Loucy (cell line): ENCODE results near the gene PPFIBP1.

Experiments
- H2AFZ ChIP-seq: fragments of 200-600 bp; sonication (generic); 2 replicates; pipeline ENCODE4 v1.6.0; 2016; ENCODE audit warnings: antibody characterized with exemption, mild to moderate bottlenecking, low read length, moderate library complexity
- H3F3A ChIP-seq: fragments of 200-600 bp; 2 replicates; pipeline ENCODE4 v1.6.0; 2016; ENCODE audit warnings: antibody characterized with exemption, low read depth, mild to moderate bottlenecking
- H3K27me3 ChIP-seq: fragments of 200-600 bp; sonication (generic); 2 replicates; pipeline ENCODE4 v1.6.1; 2014; ENCODE audit warnings: low read length, mild to moderate bottlenecking; ENCODE audit not compliant: insufficient read depth, poor library complexity, severe bottlenecking
- H3K36me3 ChIP-seq: fragments of 200-600 bp; sonication (generic); 2 replicates; pipeline ENCODE4 v1.6.1; 2016; ENCODE audit warnings: low read length; ENCODE audit not compliant: insufficient read depth
- H3K4me1 ChIP-seq: fragments of 200-600 bp; sonication (generic); 2 replicates; pipeline ENCODE4 v1.5.1; 2014; ENCODE audit warnings: low read length, mild to moderate bottlenecking; ENCODE audit not compliant: insufficient read depth, poor library complexity, severe bottlenecking
- H3K4me2 ChIP-seq: fragments of 200-600 bp; sonication (generic); 2 replicates; pipeline ENCODE4 v1.6.0; 2014; ENCODE audit warnings: antibody characterized with exemption, low read length, low read depth, mild to moderate bottlenecking; ENCODE audit not compliant: poor library complexity, severe bottlenecking
- H3K4me3 ChIP-seq: fragments of 200-600 bp; sonication (generic); 2 replicates; pipeline ENCODE4 v1.5.1; 2014; ENCODE audit warnings: low read length, mild to moderate bottlenecking, mixed read lengths; ENCODE audit not compliant: poor library complexity, severe bottlenecking
- H3K79me2 ChIP-seq: fragments of 200-600 bp; sonication (generic); 2 replicates; pipeline ENCODE4 v1.6.1; 2014; ENCODE audit warnings: low read length; ENCODE audit not compliant: insufficient read depth
- H3K9ac ChIP-seq: fragments of 200-600 bp; sonication (generic); 2 replicates; pipeline ENCODE4 v1.6.0; 2014; ENCODE audit warnings: mild to moderate bottlenecking, low read depth, low read length, moderate library complexity; ENCODE audit not compliant: poor library complexity, severe bottlenecking
- H3K9me2 ChIP-seq: fragments of 200-600 bp; sonication (generic); replicated peaks from 2 replicates; pipeline ENCODE4 v1.6.1; 2016; ENCODE audit warnings: low read depth, low read length, mixed read lengths
- H3K9me3 ChIP-seq: fragments of 200-600 bp; sonication (generic); 2 replicates; pipeline ENCODE4 v1.6.1; 2014; ENCODE audit warnings: mild to moderate bottlenecking, antibody characterized with exemption, low read length, low read depth; ENCODE audit not compliant: insufficient read depth
- H4K20me1 ChIP-seq: fragments of 200-600 bp; sonication (generic); 2 replicates; pipeline ENCODE4 v1.6.0; 2014; ENCODE audit warnings: antibody characterized with exemption, low read length, mild to moderate bottlenecking; ENCODE audit not compliant: insufficient read depth, poor library complexity, severe bottlenecking
- CTCF ChIP-seq: fragments of 200-600 bp; sonication (generic); conservative IDR thresholded peaks from 2 replicates; pipeline ENCODE4 v1.5.1; 2014; ENCODE audit warnings: mild to moderate bottlenecking, antibody characterized with exemption, low read length
- EZH2phosphoT487 ChIP-seq: fragments of 200-600 bp; IDR thresholded peaks from 2 replicates; pipeline ENCODE4 v1.6.1; 2018; ENCODE audit warnings: antibody characterized with exemption, mild to moderate bottlenecking, moderate library complexity, borderline replicate concordance

Gene PPFIBP1

DNA sequence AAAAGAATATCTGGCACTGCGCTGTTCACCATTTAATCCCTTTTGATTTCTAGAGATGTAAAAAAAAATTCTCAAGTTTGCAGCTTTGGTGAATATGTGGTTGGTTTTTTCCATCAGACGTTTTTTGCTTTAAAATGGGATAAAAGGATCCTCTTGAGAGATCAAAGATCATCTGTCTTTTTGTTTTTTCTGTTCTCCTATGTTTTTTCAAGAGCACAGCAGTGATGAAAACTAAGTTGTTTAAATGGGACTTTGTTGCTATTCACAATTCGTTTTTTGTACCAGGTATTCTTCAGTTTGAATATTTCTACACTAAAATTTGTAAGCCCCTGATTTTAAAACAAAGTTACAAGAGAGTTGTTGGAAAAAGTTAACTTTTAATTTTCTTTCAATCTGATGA is 142.5 kb downstream of the PPFIBP1 start:
- Histone ChIP-seq H3K4me3 (no peak overlapping the region), H3K9me3 (no peaks in the 10 kb centered on the region), H3K36me3 (no peaks in the 10 kb centered on the region), H3K9ac (no peak overlapping the region), H3F3A (no peaks in the 10 kb centered on the region), H4K20me1 (no peaks in the 10 kb centered on the region), H3K4me2 (no peak overlapping the region), H3K9me2 (no peaks in the 10 kb centered on the region), H3K79me2 (no peaks in the 10 kb centered on the region), H2AFZ (no peak overlapping the region), H3K4me1 (no peaks in the 10 kb centered on the region), H3K27me3 (no peaks in the 10 kb centered on the region)
- TF ChIP-seq CTCF (no peak), EZH2phosphoT487 (no peak)

DNA sequence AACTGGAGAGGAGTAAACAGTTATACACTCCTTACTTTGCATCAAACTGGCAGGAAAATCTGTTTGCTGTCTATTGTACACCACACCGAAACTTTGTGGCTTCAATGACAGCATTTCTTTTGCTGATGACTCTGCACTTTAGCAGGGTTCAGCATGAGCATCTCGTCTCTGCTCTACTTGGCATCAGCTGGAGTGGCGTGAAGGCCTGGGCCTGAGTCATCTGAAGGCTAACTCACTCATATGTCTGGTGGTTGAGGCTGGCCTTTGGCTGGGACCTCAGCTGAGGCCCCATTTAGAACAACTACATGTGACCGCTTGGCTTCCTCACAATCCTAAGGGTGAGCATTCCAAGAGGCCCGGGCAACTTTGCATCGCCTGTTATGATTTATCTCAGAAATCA is 143.5 kb downstream of the PPFIBP1 start:
- Histone ChIP-seq H3K36me3 (no peaks in the 10 kb centered on the region), H3K4me3 (no peak overlapping the region), H3K4me2 (no peak overlapping the region), H3K9me2 (no peaks in the 10 kb centered on the region), H2AFZ (no peak overlapping the region), H3K9ac (no peak overlapping the region), H4K20me1 (no peaks in the 10 kb centered on the region), H3K79me2 (no peaks in the 10 kb centered on the region), H3K4me1 (no peaks in the 10 kb centered on the region), H3K27me3 (no peaks in the 10 kb centered on the region), H3F3A (no peaks in the 10 kb centered on the region), H3K9me3 (no peaks in the 10 kb centered on the region)
- TF ChIP-seq EZH2phosphoT487 (no peak), CTCF (no peak)

- no peak overlapping the region for H3K4me2 ChIP-seq
- H3F3A ChIP-seq: no peaks in the 10 kb centered on the region
- no peaks in the 10 kb centered on the region for H3K27me3 ChIP-seq
- no peak overlapping the region for H3K4me3 ChIP-seq
- no peak overlapping the region for H2AFZ ChIP-seq
- peaks cover 3% of the 10 kb centered on the region; the same call in 1 of the 2 replicates for H3K36me3 ChIP-seq
- H3K4me1 ChIP-seq: no peaks in the 10 kb centered on the region
- H3K9me3 ChIP-seq: no peaks in the 10 kb centered on the region
- H3K9ac ChIP-seq: no peak overlapping the region
- TF ChIP-seq CTCF (no peak), EZH2phosphoT487 (no peak)
- no peaks in the 10 kb centered on the region for H4K20me1 ChIP-seq
- H3K9me2 ChIP-seq: no peaks in the 10 kb centered on the region
- H3K79me2 ChIP-seq: no peaks in the 10 kb centered on the region
Measured at GRCh38 chr12:27672051-27672450, 148.0 kb downstream of the PPFIBP1 start.
